GM12878 (cell line): Measurements from ENCODE around the gene MX1.

Source experiments
- BHLHE40 ChIP-seq, 2 experiments: fragments of 450-650 bp in 1 of 2; IDR thresholded peaks; 2 replicates each; pipeline ENCODE4 v1.6.1; 2011 to 2017; ENCODE audit warnings: low read depth in 2 of 2, borderline replicate concordance in 1 of 2, improper control_type of control experiment in 1 of 2, low read length in 1 of 2, mild to moderate bottlenecking in 1 of 2
- FOXK2 ChIP-seq: fragments of 450-650 bp; IDR thresholded peaks from 2 replicates; pipeline ENCODE4 v1.6.1; 2017; ENCODE audit warnings: mild to moderate bottlenecking, moderate library complexity
- GABPA ChIP-seq: IDR thresholded peaks from 2 replicates; pipeline ENCODE4 v1.6.1; 2014; ENCODE audit warnings: antibody characterized with exemption, low read depth, mild to moderate bottlenecking, inconsistent platforms
- HCFC1 ChIP-seq: fragments of 150-350 bp; IDR thresholded peaks from 2 replicates; pipeline ENCODE4 v1.6.1; 2014; ENCODE audit warnings: low read length
- KDM1A ChIP-seq: fragments of 200-600 bp; sonication (generic); IDR thresholded peaks from 2 replicates; pipeline ENCODE4 v1.6.1; 2016; ENCODE audit warnings: borderline replicate concordance
- MXI1 ChIP-seq: fragments of 150-350 bp; IDR thresholded peaks from 2 replicates; pipeline ENCODE4 v1.6.1; 2011; ENCODE audit warnings: low read depth, mild to moderate bottlenecking, inconsistent platforms, low read length, improper control_type of control experiment
- PBX3 ChIP-seq: IDR thresholded peaks from 2 replicates; pipeline ENCODE4 v1.6.1; 2011; ENCODE audit warnings: mild to moderate bottlenecking, low read depth, low read length, moderate library complexity; ENCODE audit not compliant: insufficient replicate concordance
- POLR2A ChIP-seq: IDR thresholded peaks from 2 replicates; pipeline ENCODE4 v1.6.1; 2011; ENCODE audit warnings: low read depth, mild to moderate bottlenecking, low read length

GRCh38 chr21:41472753-41473548 is 46.9 kb downstream of the MX1 start:
- no peak for TF ChIP-seq FOXK2
- TF ChIP-seq HCFC1 = no peak
- TF ChIP-seq PBX3 = no peak
- no peak for TF ChIP-seq POLR2A
- no peak for TF ChIP-seq MXI1
- no peak for TF ChIP-seq BHLHE40 (IDR thresholded peaks at IDR 0.05; ENCODE audit: borderline replicate concordance in 1 of 2, low read depth in 2 of 2, low read length in 1 of 2)
- TF ChIP-seq GABPA = no peak
- no peak for TF ChIP-seq KDM1A
